K562 (cell line): ENCODE measurements around the gene RFPL3. TPM values are rescaled to one million over a fixed set of nuclear protein-coding genes. Genes with fewer than 3 reads are reported as not detected.

Experiments used
- ATAC-seq: fragments of 200-7000 bp; cut with Tn5 transposase; 3 replicates; pipeline ENCODE4 v1.9.1; 2020; ENCODE audit warnings: moderate library complexity
- BruUV-seq: library from RNA; stranded (reverse); fragments of 400-500 nt; replicated peaks from 2 replicates; lab custom pipeline; 2021; lab: Mats Ljungman, UMichigan
- CTCF ChIA-PET: fragments of 300-600 bp; formaldehyde crosslinking; extraction: SDS; loops from one replicate; lab custom pipeline; 2021; ENCODE audit warnings: low intra/inter-chr PET ratio; lab: Yijun Ruan, JAX
- POLR2A ChIA-PET: fragments of 300-600, 350-650 bp; sonication (Branson Sonifier 250); formaldehyde crosslinking; extraction: SDS; loops from one replicate; lab custom pipeline; 2021; ENCODE audit warnings: antibody characterized with exemption, inconsistent platforms; lab: Yijun Ruan, JAX
- DNase-seq, 4 experiments: peaks; one replicate each; pipeline versions ENCODE4 v3.0.0 to v3.0.0-alpha.2; 2011 to 2018; ENCODE audit warnings: low spot score in 3 of 4, mixed read lengths in 3 of 4; ENCODE audit errors: extremely low read depth in 1 of 4
- FAIRE-seq: peaks from 2 replicates; lab custom pipeline; 2011; peaks lifted over from hg19 to GRCh38; lab: Jason Lieb, UNC
- H2AFZ ChIP-seq: 2 replicates; pipeline ENCODE4 v1.6.0; 2011; ENCODE audit warnings: low read depth, low read length, control low read depth, inconsistent platforms
- H3K27ac ChIP-seq: fragments of 200-600 bp; 3 replicates; pipeline ENCODE4 v1.8.0; 2011; ENCODE audit warnings: low read depth, mild to moderate bottlenecking, control low read depth, inconsistent platforms, low read length, moderate library complexity, mixed read lengths; ENCODE audit errors: extremely low read depth
- H3K27me3 ChIP-seq, 2 experiments: fragments of 300-600 bp in 1 of 2; 2 replicates in 1 of 2; 3 replicates in 1 of 2; pipeline versions ENCODE4 v1.6.0 to v1.8.0; 2011; ENCODE audit warnings: inconsistent platforms in 2 of 2, low read length in 2 of 2, mild to moderate bottlenecking in 1 of 2, mixed read lengths in 1 of 2, moderate library complexity in 1 of 2; ENCODE audit not compliant: control insufficient read depth in 2 of 2, insufficient read depth in 2 of 2
- H3K36me3 ChIP-seq: fragments of 300-600 bp; 3 replicates; pipeline ENCODE4 v1.8.0; 2011; ENCODE audit warnings: mild to moderate bottlenecking, low read length, inconsistent platforms; ENCODE audit not compliant: control insufficient read depth, insufficient read depth
- H3K4me1 ChIP-seq, 2 experiments: fragments of 200-600 bp in 1 of 2; replicated peaks in 1 of 2; 2 replicates in 1 of 2; 3 replicates in 1 of 2; pipeline versions ENCODE4 v1.5.1 to v1.8.0; 2011; ENCODE audit warnings: inconsistent platforms in 2 of 2, low read length in 2 of 2, mild to moderate bottlenecking in 1 of 2, mixed read lengths in 1 of 2, moderate library complexity in 1 of 2; ENCODE audit not compliant: control insufficient read depth in 2 of 2, insufficient read depth in 2 of 2
- H3K4me2 ChIP-seq: 2 replicates; pipeline ENCODE4 v1.6.1; 2011; ENCODE audit warnings: low read length, control low read depth, inconsistent platforms, mixed read lengths; ENCODE audit not compliant: insufficient read depth
- H3K4me3 ChIP-seq: fragments of 200-600 bp; sonication (generic), shearing (Covaris generic); 2 replicates; pipeline ENCODE4 v1.5.1; 2016; ENCODE audit warnings: control low read depth, inconsistent platforms
- H3K79me2 ChIP-seq: fragments of 200-600 bp; 3 replicates; pipeline ENCODE4 v1.8.0; 2011; ENCODE audit warnings: low read length, inconsistent platforms; ENCODE audit not compliant: control insufficient read depth, insufficient read depth
- H3K9ac ChIP-seq, 2 experiments: 2 replicates each; pipeline versions ENCODE4 v1.6.0 to v1.6.1; 2011; ENCODE audit warnings: low read depth in 2 of 2, low read length in 2 of 2, control low read depth in 1 of 2, inconsistent platforms in 1 of 2, mild to moderate bottlenecking in 1 of 2, mixed read lengths in 1 of 2; ENCODE audit not compliant: insufficient read depth in 1 of 2
- H3K9me1 ChIP-seq: one replicate; pipeline ENCODE4 v1.6.0; 2011; ENCODE audit warnings: inconsistent platforms, mild to moderate bottlenecking, low read length, moderate library complexity; ENCODE audit not compliant: control insufficient read depth, insufficient read depth
- H3K9me3 ChIP-seq: replicated peaks from 2 replicates; pipeline ENCODE4 v1.5.1; 2011; ENCODE audit warnings: low read depth, low read length, inconsistent platforms; ENCODE audit not compliant: control insufficient read depth, insufficient read depth
- H4K20me1 ChIP-seq: replicated peaks from 2 replicates; pipeline ENCODE4 v1.6.1; 2011; ENCODE audit warnings: low read length, inconsistent platforms, mixed read lengths; ENCODE audit not compliant: control insufficient read depth, insufficient read depth
- NR1H2 ChIP-seq: sonication (generic); formaldehyde crosslinking; IDR thresholded peaks from 2 replicates; pipeline ENCODE4 v1.4.0; 2020; ENCODE audit warnings: mild to moderate bottlenecking, missing genetic modification reagents
- ZNF133 ChIP-seq: fragments of 250-450 bp; sonication (Bioruptor Pico); IDR thresholded peaks from 2 replicates; pipeline ENCODE4 v1.4.0; 2020; ENCODE audit warnings: mild to moderate bottlenecking
- ZNF282 ChIP-seq: sonication (generic); formaldehyde crosslinking; IDR thresholded peaks from 2 replicates; pipeline ENCODE4 v1.8.1; 2023; ENCODE audit warnings: missing genetic modification reagents
- ZNF76 ChIP-seq: fragments of 250-450 bp; sonication (Bioruptor Pico); IDR thresholded peaks from 2 replicates; pipeline ENCODE4 v1.4.0; 2020; ENCODE audit warnings: mild to moderate bottlenecking, moderate library complexity, borderline replicate concordance
- ZNF77 ChIP-seq: fragments of 250-450 bp; sonication (Bioruptor Pico); IDR thresholded peaks from 2 replicates; pipeline ENCODE4 v1.5.0; 2020
- WGBS: fragments of 100-300 bp; shearing (Covaris generic); methylation state at CpG from one replicate; pipeline ENCODE4 v1.1.6; 2016; ENCODE audit warnings: low coverage, mixed read lengths; ENCODE audit not compliant: insufficient coverage; ENCODE audit errors: missing lambda C conversion rate; 5-methylcytosine and 5-hydroxymethylcytosine counted together
- in situ Hi-C: fragments of 300-500 bp; cut with MboI; formaldehyde crosslinking; loops from 4 replicates; pipeline ENCODE4 v1.15.0; 2018; ENCODE audit warnings: inconsistent platforms, mixed read lengths
- intact Hi-C: fragments of 100-400 bp; cut with micrococcal nuclease; formaldehyde crosslinking; loops from 2 replicates; pipeline ENCODE4 v1.14.2; 2022
- polyA plus RNA-seq, 8 experiments: library from polyadenylated mRNA; depleted of rRNA in 4 of 8; stranded (reverse) in 5 of 8; unstranded in 3 of 8; fragments of >200 nt; fragmentation: Nextera tagmentation in 2 of 8; fragmentation: Illumina TruSeq in 1 of 8; extraction: Ambion mirVana in 2 of 8; extraction: Trizol in 1 of 8; gene quantifications; 2 replicates each; pipeline versions ENCODE4 v1.2.1 to v1.2.3, GENCODE V29; 2011 to 2014; ENCODE audit warnings: inconsistent platforms in 1 of 8, missing spikeins in 1 of 8
- total RNA-seq, 7 experiments: library from RNA; depleted of rRNA in 6 of 7; stranded (reverse); fragments of >200 nt in 6 of 7; fragmentation: Illumina TruSeq in 2 of 7; extraction: Trizol in 2 of 7; gene quantifications; 2 replicates each; pipeline versions ENCODE4 v1.2.1 to v1.2.3, GENCODE V29; 2011 to 2021; ENCODE audit warnings: low replicate concordance in 1 of 7

RFPL3 gene
- total and polyA plus RNA-seq, 9 of the 15 experiments (the other 6 are each of a cell fraction or from before 2014, with no cell fraction given): not detected

DNA sequence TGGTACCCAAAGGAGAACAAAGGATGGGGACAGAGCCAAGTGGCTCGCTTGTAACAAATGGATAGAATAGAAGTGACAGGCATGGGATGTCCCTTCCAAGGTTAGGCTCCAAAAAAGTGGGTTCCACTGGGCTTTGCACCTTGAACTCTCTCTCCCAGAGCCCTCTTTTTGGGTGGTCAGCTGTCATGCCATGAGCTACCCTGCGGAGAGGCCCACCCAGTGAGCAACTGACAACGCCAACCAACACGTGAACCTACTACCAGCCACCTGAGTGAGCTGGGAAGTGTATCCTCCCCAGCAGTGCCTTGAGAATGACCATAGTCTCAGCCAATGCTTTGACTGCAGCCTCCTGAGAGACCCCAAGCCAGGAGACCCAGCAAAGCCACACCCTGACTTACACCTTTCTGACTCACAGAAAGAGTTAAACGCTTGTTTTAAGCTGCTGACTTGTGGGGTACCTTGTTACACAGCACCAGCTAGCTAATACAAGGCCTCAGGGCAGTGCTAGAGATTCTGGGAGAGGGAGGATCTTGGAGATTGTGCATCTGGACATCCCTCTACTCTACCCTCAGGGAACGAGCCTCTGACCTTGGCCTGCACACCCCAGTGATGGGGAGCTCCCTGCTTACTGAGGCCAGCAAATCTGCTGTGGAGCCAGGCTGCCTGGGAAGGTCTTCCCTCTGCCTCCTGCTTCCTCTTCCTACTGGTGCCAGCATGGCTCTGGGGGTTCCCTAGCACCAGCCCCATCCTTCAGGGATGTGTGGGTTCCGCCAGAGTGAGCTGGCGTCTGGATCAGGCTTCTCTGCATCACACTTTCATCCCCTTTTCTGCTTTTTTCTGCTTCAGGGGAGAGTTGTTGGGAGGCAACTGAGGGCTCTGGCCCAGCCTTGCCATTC is 29.1 kb upstream of the RFPL3 start:
- Histone ChIP-seq H3K27me3 (peaks cover 0 to 14% of the 10 kb centered on the region in 2 experiments; a peak in 2 of 5 replicates), H3K27ac (no peak overlapping the region), H2AFZ (no peak overlapping the region), H4K20me1 (no peaks in the 10 kb centered on the region), H3K9me3 (no peaks in the 10 kb centered on the region), H3K4me3 (no peak overlapping the region), H3K9ac (no peak overlapping the region), H3K79me2 (no peaks in the 10 kb centered on the region), H3K4me2 (no peak overlapping the region), H3K36me3 (no peaks in the 10 kb centered on the region), H3K4me1 (peaks cover 0 to 3% of the 10 kb centered on the region in 2 experiments; a peak in 1 of 5 replicates), H3K9me1 (no peaks in the 10 kb centered on the region)
- BruUV-seq: no TSS peak
- FAIRE-seq (no peak), ATAC-seq (no peak; the same call in 1 of the 3 replicates), DNase-seq (no peak)
- ChIA-PET POLR2A (interaction anchor here (0.5 kb wide), 1 partner anchor 12 kb away, joined by 3 read pairs; no protein-coding TSS in a partner anchor), CTCF (no interaction called here)
- in situ Hi-C loops: no loop called here
- intact Hi-C loops: no loop called here
- TF ChIP-seq ZNF133 (no peak), ZNF282 (no peak), ZNF77 (CRISPR knock-in tag) (no peak), ZNF76 (CRISPR knock-in tag) (no peak), NR1H2 (CRISPR knock-in tag) (no peak)
- 2% methylated on average over 5 of the region's 8 CpGs for WGBS
